ENCODE measurements around the gene GPR35.

The GPR35 gene

GRCh38 chr2:240624011-240624949, 1.0 kb upstream of the GPR35 start:
- no peak for DNase-seq

- no peak for DNase-seq
Observed at GRCh38 chr2:240626531-240627300, 1.4 kb downstream of the GPR35 start.

DNA sequence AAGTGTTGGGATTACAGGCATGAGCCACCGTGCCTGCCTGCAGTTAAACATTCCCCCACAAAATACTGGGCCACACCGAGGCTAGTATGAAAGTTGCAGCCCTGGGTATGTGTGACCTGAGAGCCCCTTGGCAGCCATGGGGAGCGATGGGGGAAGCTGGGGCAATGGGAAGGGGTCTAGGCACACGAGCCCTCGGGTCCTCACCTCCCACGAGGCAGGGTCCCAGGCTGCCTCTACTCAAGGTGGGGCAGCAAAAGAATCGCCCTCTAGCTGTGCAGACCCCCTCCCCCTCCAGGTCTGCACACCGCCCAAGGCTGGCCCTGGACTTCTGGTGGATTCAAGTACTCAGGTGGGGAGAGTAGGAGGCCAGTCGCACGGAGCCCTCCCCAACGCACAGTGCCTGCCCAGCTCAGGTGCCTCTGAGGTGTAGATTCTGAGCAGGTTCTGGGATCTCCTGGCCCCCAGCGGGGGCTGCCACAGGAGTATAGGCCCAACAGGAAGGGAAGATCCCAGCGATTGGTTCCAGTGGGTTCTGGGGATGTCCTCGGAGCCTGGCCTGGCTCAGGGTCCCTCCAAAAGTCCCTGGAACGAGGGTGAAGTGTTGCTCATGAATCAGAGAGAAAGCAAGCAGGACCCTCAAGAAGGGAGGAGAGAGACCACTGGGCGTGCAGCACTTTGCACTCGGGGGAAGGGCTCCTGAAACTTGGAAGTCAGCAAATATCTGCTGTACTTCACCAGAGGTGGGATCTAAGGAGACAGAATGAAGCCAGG, 2.6 kb downstream of the GPR35 start:
- DNase-seq: no peak

- no peak for DNase-seq
Observed at GRCh38 chr2:240628507-240628807, 3.2 kb downstream of the GPR35 start.

DNA sequence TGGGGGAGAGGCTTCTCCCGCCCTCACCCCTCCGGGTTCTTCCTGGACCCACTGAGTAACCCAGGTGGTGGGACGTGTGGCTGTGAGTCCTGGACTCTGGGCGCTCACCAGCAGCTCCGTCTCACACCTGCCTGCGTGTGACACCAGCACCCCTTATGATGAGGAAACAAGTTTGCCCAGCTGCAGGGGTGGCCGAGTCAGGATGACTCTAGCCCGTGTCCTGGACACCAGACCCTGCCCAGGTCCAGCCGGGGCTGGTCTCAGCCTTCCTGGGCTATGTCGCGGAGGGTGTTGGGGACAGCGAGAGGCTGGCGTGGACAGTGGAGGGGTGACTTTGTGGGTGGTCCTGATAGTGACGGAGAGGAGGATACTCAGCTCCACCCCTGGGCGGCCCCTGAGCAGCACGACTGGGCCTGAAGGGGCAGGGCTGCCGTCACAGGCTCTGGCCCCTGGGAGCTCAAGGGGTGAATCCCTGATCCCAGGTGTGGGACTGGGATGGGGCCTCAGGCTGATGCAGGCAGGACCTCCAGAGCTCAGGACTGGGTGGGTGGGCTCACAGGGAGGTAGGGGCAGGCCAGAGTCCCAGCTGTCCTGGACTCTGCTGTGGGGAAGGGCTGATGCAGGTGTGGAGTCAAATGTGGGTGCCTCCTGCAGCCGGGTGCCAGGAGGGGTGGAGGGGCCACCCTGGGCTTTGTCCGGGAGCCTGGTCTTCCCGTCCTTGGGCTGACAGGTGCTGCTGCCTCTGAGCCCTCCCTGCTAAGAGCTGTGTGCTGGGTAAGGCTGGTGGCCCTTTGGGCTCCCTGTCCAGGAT, 3.7 kb downstream of the GPR35 start:
- DNase-seq: no peak

DNA sequence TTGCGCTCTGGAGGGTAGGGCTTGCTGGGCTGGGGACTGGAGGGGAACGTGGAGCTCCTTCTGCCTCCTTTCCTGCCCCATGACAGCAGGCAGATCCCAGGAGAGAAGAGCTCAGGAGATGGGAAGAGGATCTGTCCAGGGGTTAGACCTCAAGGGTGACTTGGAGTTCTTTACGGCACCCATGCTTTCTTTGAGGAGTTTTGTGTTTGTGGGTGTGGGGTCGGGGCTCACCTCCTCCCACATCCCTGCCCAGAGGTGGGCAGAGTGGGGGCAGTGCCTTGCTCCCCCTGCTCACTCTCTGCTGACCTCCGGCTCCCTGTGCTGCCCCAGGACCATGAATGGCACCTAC, 4.3 kb downstream of the GPR35 start:
- DNase-seq: no peak

GRCh38 chr2:240629968-240630770, 4.9 kb downstream of the GPR35 start:
- no peak for DNase-seq

DNA sequence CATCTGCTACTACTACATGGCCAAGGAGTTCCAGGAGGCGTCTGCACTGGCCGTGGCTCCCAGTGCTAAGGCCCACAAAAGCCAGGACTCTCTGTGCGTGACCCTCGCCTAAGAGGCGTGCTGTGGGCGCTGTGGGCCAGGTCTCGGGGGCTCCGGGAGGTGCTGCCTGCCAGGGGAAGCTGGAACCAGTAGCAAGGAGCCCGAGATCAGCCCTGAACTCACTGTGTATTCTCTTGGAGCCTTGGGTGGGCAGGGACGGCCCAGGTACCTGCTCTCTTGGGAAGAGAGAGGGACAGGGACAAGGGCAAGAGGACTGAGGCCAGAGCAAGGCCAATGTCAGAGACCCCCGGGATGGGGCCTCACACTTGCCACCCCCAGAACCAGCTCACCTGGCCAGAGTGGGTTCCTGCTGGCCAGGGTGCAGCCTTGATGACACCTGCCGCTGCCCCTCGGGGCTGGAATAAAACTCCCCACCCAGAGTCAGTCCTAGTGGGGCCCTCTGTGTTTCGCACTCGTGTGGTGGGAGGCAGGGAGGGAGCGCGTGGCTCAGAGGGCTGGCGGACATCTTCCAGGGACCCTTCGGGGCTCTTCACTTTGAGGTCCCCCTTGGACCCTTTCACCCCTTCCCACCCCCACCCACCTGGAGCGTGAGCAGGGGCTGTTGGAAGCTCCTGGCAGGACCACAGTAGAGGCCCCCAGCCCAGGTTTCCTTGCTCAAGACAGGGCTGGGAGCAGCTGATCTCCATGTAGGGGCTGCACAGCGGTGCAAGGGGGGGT, 5.7 kb downstream of the GPR35 start:
- no peak for DNase-seq

GRCh38 chr2:240631548-240632305, 6.4 kb downstream of the GPR35 start:
- DNase-seq: no peak

GRCh38 chr2:240632306-240632721, 7.0 kb downstream of the GPR35 start:
- DNase-seq: no peak

GRCh38 chr2:240635121-240635997, 10.1 kb downstream of the GPR35 start:
- DNase-seq: no peak

GRCh38 chr2:240635998-240636547, 10.8 kb downstream of the GPR35 start:
- DNase-seq: no peak

- no peak for DNase-seq
Observed at GRCh38 chr2:240636563-240637115, 11.4 kb downstream of the GPR35 start.

GRCh38 chr2:240637116-240637900, 12.0 kb downstream of the GPR35 start:
- DNase-seq: no peak

GRCh38 chr2:240637901-240638345, 12.6 kb downstream of the GPR35 start:
- DNase-seq: no peak

- DNase-seq: no peak
Observed at GRCh38 chr2:240638512-240639160, 13.4 kb downstream of the GPR35 start.

DNA sequence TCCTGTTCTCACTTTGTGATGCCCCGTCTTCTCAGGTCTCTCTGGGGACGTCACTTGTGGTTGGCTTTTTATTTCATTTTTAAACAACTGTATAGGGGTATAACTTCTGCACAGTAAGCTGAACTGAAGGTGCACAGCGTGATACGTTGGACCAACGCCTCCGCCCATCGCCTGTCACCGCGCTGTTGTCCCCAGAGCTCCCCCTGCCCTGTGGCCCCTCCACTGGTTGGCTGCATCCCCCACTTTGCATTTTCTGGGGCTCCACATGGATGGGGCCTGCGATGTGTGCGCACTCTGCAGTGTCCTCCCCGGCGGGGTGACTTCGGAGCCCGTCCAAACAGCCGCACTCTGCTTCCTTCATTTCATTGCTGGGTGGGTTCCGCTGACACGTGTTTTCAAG, 14.3 kb downstream of the GPR35 start:
- no peak for DNase-seq
